GM19043 (cell line): Measurements from ENCODE around the gene CCDC179.

Experiments used
- ATAC-seq: cut with Tn5 transposase; IDR thresholded peaks from one replicate; pipeline ENCODE4 v1.9.1; 2021; ENCODE audit warnings: low read depth; ENCODE audit not compliant: unreplicated experiment

The CCDC179 gene

GRCh38 chr11:22860241-22860640, at the start of gene CCDC179:
Gene CCDC179, minus strand, starts transcription at chr11:22860474. Its CDS starts 53 bp downstream, at chr11:22860421.
- ATAC-seq = no peak

DNA sequence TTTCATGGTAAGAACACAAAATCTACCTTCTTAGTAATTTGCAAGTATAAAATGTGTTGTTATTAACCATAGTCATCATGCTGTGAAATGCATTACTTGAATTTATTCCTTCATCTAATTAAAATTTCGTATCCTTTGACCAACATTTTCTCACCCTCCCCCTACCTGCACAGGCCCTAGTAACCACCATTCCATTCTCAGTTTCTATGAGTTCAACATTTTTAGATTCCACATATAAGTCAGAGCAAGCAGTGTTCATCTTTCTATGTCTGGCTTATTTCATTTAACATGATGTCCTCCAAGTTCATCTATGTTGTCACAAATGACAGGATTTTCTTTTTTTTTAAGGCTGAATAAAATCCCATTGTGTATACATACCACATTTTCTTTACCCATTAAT, 43.5 kb upstream of the CCDC179 start:
- ATAC-seq = no peak

GRCh38 chr11:22901603-22902002, 41.3 kb upstream of the CCDC179 start:
- no peak for ATAC-seq

- no peak for ATAC-seq
Observed at GRCh38 chr11:22900764-22901486, 40.7 kb upstream of the CCDC179 start.

GRCh38 chr11:22898036-22898435, 37.8 kb upstream of the CCDC179 start:
- ATAC-seq = no peak

- no peak for ATAC-seq
Observed at GRCh38 chr11:22890227-22890626, 30.0 kb upstream of the CCDC179 start.

GRCh38 chr11:22884217-22884616, 23.9 kb upstream of the CCDC179 start:
- no peak for ATAC-seq

DNA sequence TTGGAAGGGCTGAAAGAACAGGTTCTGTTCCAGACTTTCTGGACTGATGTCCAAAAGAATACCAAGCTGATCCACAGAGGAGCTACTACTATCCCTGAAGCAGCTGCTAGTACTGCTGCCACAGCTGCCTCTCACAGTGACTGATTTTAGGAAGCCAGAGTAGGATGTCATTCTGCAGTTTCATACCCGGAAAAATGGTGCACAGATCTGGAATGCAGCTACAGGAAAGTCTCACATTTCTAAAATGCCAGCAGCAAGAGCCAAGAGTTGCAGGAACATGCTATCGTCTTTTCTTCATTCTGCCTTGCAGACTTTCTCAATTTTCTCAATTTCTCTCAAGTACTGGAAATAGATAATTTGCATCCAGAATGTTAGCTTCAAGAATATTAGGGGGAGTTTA, 19.4 kb upstream of the CCDC179 start:
- no peak for ATAC-seq

DNA sequence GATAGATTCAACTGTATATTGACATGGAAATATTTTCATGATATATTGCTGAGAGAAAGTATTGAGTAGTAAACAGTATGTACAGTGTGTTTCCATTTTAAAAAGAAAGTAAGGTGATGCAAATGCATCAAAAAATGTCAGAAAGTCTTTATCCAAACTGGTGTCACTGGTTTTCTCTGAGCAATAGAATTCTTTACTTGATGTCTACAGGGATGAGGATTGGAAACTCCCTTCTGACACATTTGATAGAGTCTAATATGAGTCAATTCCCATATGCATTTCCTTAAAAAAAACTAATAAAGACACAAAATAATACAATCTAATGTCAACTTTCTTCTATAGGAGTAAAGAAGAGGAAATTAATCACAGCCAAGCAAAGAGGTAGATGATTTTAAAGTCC, 18.3 kb upstream of the CCDC179 start:
- no peak for ATAC-seq

- ATAC-seq = no peak
Observed at GRCh38 chr11:22878039-22878438, 17.8 kb upstream of the CCDC179 start.

- ATAC-seq = peak; percentile 100
Observed at GRCh38 chr11:22875869-22876473, 15.7 kb upstream of the CCDC179 start.

DNA sequence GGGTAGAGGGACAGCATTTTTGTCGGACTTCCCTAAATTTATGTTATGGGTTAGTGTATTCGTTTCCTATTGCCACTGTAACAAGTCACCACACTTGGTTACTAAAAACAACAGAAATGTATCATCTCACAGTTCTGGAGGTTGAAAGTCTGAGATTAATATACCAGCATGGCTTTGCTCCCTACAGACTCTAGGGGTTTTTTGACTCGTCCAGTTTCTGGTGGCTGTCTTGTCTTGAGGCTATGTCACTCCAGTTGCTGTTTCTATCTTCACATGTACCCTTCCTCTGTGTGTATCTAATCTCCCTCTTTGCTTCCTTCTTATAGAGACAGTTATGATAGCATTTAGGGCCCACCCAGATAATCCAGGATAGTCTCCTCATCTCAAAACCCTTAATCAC, 9.1 kb upstream of the CCDC179 start:
- ATAC-seq = no peak

DNA sequence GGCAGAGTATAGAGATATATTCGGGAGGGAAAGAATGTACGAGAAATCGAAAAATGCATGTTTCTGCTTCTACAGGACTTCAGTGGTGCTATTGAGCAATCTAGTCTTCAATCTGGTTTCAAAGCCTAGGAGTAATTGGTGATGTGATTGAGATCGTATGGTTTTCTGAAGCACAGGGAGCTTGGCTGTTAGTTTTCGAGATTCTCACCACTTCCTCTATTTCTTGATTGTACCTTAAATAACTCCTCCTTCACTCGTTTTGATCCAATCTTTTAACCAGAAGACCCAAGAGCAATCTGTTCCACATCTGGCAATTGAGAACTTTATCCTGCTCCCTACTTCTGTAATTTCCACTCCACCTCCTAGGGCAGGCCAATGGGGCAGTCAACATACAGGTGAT, 518 bp downstream of the CCDC179 start:
- no peak for ATAC-seq

- ATAC-seq = no peak
Observed at GRCh38 chr11:22851477-22851876, 8.8 kb downstream of the CCDC179 start.

GRCh38 chr11:22846726-22847125, 13.5 kb downstream of the CCDC179 start:
- no peak for ATAC-seq

DNA sequence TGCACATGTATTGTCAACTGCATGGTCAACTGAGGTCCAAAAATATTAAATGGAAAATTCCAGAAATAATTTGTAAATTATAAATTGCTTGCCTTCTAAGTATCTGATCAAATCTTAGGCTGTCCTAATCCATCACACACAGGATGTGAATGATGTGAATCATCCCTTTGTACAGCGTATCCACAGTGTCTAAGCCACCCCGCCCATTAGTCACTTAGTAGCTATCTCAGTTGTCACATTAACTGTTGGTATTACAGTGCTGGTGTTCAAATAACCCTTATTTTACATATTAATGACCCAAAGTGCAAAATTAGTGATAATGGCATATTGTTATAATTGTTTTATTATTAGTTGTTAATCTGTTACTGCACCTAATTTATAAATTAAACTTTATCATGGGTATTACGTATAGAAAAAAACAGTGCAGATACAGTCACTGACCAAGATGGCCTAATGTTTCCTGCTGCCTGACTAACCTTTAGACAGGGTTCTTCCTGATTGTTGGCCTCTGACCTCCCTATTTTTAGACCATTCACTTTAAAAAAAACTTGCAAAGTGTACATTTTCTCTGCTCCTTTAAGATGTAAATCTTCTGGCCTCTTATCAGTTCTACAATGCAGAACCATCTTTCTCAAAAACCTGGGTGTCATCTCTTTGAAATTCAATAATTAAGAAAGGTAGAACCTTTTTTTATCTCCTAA, 27.8 kb downstream of the CCDC179 start:
- ATAC-seq = no peak

- ATAC-seq = no peak
Observed at GRCh38 chr11:22830082-22830414, 30.2 kb downstream of the CCDC179 start.

DNA sequence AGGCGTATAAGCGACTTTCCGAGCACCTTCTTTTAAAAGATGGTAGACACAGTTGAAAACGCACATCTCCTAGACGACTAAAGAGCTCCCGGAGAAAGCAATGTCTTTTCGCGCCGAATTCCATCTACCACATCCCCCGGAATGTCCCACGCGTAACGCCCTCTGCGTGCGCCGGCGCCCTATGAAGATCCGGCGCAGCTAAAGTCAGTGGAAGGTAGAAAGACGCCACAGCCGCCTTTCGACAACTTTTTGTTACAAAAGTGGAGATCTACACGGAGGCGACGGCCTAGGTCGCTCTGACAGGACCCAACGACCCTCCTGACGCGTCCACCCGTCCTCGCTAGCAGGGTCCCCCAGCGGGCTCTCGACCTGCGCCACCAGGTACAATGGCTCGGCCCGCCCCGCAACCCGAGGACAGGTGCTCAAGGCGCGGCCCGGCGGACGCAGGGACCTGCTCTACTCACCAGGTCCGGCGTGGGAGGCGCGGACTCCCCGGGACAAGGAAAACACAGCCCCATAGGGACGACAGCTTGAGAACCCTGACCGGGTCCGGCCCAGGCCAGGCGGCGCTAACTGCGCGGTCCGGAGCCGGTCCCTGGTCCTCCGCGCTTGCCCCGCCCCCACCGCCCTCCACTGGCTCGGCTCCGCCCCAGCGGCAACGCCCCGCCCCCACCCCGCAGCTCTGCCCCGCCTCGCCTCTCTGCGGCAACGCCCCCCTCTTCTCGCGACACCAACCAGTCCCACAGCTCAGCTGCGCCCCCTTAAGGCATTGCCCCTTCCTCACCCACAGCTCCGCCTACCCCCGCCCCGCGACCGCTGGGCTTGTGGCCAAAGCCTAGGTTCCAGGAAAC, 30.8 kb downstream of the CCDC179 start, which contains the start of gene SVIP:
TSS of gene SVIP (minus strand) at position 571 of the 851 bp plus-strand sequence. CDS start at position 518, 53 bp downstream.
- ATAC-seq = peak; percentile 87

DNA sequence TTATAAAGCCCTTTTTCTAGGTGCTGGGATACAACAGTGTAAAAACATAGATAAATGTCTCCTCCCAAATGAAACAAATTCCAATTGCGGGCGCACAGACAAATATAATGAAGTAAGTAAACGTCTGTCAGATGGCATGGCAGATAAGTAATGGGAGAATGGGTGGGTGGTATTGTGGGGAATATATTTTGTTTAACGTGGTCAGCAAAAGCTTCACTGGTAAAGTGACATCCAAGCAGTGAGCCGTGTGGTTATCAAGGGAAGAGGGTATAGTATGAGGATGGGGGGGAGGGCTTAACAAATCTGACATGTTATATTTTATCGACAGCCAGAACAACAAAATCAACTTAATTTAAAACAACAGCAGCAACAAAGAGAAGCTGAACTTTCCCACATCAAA, 31.9 kb downstream of the CCDC179 start:
- no peak for ATAC-seq

DNA sequence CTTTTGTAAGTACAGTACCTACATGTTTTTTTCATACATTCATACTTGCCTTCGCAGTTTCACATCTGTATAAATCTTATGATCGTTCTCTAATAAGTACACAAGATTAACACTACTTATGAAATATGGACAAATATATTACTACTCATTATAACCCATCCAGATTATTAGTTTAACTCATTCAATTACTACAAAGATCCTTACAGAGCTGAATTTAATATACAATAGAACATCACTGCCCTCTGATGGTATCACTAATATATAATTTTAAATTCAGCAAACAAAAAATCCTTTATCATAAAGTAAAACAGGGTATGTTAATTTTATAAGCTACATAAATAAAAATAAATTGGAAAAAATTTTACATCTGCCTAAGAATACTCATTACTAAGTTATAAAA, 38.1 kb downstream of the CCDC179 start:
- ATAC-seq = no peak

- no peak for ATAC-seq
Observed at GRCh38 chr11:22809893-22810292, 50.4 kb downstream of the CCDC179 start.
